GM10248 (cell line): ENCODE results near the gene UBE2B.
"Not testable (repeated sequence)": the region's sequence is repeated elsewhere in the genome, so short reads cannot be mapped to it uniquely, and the experiment has no call there.

ENCODE experiments used
- CTCF ChIA-PET: fragments of 300-600 bp; sonication (Branson Sonifier 250); formaldehyde crosslinking; extraction: SDS; loops from one replicate; lab custom pipeline; 2021; ENCODE audit warnings: antibody characterized with exemption; lab: Yijun Ruan, JAX
- POLR2A ChIA-PET: fragments of 350-650 bp; sonication (Branson Sonifier 250); formaldehyde crosslinking; extraction: SDS; loops from one replicate; lab custom pipeline; 2020; ENCODE audit warnings: antibody characterized with exemption; lab: Yijun Ruan, JAX
- DNase-seq: peaks from one replicate; pipeline ENCODE4 v3.0.0; 2012; ENCODE audit errors: extremely low spot score
- TF ChIP-seq, protein P1 (sequence below): IDR thresholded peaks from 2 replicates; pipeline ENCODE4 v1.5.1; 2012; ENCODE audit warnings: mild to moderate bottlenecking, low read depth; ENCODE audit errors: extremely low read depth, missing control alignments, control extremely low read depth

The UBE2B gene

DNA sequence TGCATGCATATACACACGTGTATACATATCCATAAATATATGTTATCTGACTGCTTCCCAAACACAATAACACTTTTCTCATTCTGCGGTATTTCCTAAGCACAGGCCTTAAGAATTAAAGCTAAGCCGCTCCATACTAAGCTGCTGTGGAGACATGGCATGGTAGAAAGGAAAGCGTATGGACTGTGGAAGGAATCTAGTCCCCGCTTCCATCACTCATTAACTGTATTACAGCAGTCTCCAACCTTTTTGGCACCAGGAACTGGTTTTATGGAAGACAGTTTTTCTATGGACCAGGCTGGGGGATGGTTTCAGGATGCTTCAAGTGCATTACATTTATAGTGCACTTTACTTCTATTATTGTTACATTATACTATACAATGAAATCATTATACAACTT, 15.7 kb upstream of the UBE2B start:
- no peak for DNase-seq
- CTCF ChIA-PET: interaction anchor here (1.8 kb wide), 1 partner anchor 30 kb away, joined by 4 read pairs; no protein-coding TSS in a partner anchor
- TF ChIP-seq, protein P1, sequence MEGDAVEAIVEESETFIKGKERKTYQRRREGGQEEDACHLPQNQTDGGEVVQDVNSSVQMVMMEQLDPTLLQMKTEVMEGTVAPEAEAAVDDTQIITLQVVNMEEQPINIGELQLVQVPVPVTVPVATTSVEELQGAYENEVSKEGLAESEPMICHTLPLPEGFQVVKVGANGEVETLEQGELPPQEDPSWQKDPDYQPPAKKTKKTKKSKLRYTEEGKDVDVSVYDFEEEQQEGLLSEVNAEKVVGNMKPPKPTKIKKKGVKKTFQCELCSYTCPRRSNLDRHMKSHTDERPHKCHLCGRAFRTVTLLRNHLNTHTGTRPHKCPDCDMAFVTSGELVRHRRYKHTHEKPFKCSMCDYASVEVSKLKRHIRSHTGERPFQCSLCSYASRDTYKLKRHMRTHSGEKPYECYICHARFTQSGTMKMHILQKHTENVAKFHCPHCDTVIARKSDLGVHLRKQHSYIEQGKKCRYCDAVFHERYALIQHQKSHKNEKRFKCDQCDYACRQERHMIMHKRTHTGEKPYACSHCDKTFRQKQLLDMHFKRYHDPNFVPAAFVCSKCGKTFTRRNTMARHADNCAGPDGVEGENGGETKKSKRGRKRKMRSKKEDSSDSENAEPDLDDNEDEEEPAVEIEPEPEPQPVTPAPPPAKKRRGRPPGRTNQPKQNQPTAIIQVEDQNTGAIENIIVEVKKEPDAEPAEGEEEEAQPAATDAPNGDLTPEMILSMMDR: no peak
- POLR2A ChIA-PET: no interaction called here

GRCh38 chr5:134365604-134366003, 5.8 kb upstream of the UBE2B start:
- CTCF ChIA-PET: no interaction called here
- POLR2A ChIA-PET: no interaction called here
- DNase-seq: no peak
- TF ChIP-seq, protein P1: no peak

DNA sequence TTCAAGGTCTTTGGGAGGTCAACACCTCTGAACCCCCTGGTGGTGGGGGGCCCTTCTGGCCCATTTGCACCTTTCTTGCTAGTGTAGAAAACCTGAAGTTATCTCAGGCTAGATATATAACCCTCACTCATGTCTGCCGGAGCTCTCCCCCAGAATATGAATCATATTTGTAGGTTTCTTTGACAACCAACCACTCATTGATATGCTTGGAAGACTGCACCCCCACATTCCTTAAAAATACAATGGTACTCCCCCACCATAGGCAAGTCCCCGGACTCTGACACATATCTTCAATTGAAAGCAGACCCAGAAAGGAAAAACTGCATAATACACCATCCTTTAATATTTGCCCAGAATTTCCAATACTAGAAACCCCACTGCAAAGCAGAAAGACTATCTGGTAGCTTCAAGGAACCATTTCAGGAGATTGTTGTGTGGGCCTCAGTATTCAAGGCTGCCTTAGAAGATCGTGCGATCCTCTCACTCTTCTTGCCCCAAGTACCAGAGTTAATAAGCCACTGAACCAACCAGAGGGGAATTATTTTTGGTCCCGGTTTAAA, 978 bp upstream of the UBE2B start:
- TF ChIP-seq, protein P1: no peak
- POLR2A ChIA-PET: interaction anchor here (0.8 to 1.3 kb wide), 2 partner anchors 14 to 145 kb away, joined by 3 read pairs; no protein-coding TSS in a partner anchor
- DNase-seq: no peak
- CTCF ChIA-PET: interaction anchor here (1.0 to 3.9 kb wide), 5 partner anchors 10 to 217 kb away, joined by 4 to 12 read pairs (median 6); partner anchors contain the start of gene CDKN2AIPNL

DNA sequence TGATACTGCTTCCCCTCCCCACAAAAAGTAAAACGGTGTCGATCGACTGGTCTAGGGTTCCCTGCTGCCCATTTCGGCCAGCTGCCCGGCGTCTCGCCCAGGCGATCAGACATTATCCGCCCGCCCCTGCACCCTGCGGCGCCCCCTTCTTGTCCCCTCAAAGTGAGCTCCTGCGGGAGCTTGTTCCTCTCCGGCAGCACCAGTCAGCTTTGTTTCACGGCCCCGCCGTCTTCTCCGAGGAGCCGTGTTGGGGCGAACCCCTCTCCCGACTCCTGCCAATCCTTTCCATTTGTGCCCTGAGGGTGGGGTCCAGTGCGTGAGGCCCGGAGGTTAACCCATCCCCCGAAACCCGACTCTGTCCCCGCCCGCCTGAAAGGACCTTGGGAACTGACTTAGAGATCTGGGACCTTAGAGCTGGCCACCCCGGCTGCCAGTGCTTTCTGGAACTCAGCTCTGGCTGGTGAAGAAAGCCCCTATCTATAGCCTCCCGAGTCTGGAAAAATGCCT, 518 bp downstream of the UBE2B start:
- DNase-seq: peak; percentile 34
- ChIA-PET POLR2A (interaction anchor here (0.6 to 1.5 kb wide), 6 partner anchors 10 to 195 kb away, joined by 4 to 13 read pairs (median 6); partner anchors contain the start of genes JADE2 and SKP1), CTCF (interaction anchor here (0.8 to 3.9 kb wide), 10 partner anchors 9 to 216 kb away, joined by 3 to 12 read pairs (median 4); no protein-coding TSS in a partner anchor)
- TF ChIP-seq, protein P1: no peak

DNA sequence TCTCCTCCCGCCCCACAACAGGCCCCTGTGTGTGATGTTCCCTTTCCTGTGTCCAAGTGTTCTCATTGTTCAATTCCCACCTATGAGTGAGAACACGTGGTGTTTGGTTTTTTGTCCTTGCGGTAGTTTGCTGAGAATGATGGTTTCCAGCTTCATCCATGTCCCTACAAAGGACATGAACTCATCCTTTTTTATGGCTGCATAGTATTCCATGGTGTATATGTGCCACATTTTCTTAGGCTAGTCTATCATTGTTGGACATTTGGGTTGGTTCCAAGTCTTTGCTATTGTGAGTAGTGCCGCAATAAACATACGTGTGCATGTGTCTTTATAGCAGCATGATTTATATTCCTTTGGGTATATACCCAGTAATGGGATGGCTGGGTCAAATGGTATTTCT, 2.3 kb downstream of the UBE2B start:
- POLR2A ChIA-PET, DNase-seq: not testable (repeated sequence)
- CTCF ChIA-PET: interaction anchor here (1.2 kb wide), 1 partner anchor 10 kb away, joined by 3 read pairs; no protein-coding TSS in a partner anchor

GRCh38 chr5:134374232-134374631, 2.9 kb downstream of the UBE2B start:
- ChIA-PET POLR2A (interaction anchor here (1.1 kb wide), 1 partner anchor 9 kb away, joined by 3 read pairs; no protein-coding TSS in a partner anchor), CTCF (interaction anchor here (1.2 to 1.5 kb wide), 2 partner anchors 10 to 204 kb away, joined by 3 to 4 read pairs; no protein-coding TSS in a partner anchor)
- TF ChIP-seq, protein P1: no peak
- no peak for DNase-seq

DNA sequence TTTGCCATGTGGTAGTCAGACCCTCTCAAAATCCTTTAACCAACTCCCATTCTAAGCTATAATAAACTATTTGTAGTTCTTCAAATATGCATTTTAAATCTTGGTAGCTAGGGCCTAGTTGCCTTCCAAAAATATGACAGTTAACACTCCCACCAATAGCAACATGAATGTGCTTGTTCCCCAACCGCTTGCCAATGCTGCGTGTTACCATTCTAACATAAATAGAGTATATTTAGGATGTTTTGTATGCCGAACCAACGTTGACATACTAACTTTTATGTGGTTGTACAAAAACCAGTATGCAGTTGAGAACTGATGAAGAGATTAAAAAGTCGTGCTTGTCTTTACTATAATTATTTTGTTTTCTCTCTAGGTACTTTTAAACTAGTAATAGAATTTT, 9.0 kb downstream of the UBE2B start:
- CTCF ChIA-PET: interaction anchor here (1.0 to 2.9 kb wide), 5 partner anchors 9 to 207 kb away, joined by 3 to 10 read pairs (median 4); partner anchors contain the start of gene UBE2B
- DNase-seq: no peak
- TF ChIP-seq, protein P1: no peak
- POLR2A ChIA-PET: no interaction called here

- POLR2A ChIA-PET: interaction anchor here (1.8 kb wide), 1 partner anchor 10 kb away, joined by 7 read pairs; the partner anchor contains the start of gene UBE2B
- CTCF ChIA-PET: interaction anchor here (1.0 to 2.9 kb wide), 4 partner anchors 11 to 196 kb away, joined by 3 to 10 read pairs (median 3); partner anchors contain the start of gene UBE2B
These were observed 10.8 kb downstream of the UBE2B start for GRCh38 chr5:134382204-134382603.

More at GRCh38 chr5:134382204-134382603, 10.8 kb downstream of the UBE2B start:
- not testable (repeated sequence) for DNase-seq
